Measurements from ENCODE around the gene SLC16A3.
"Not testable (repeated sequence)": the region's sequence is repeated elsewhere in the genome, so short reads cannot be mapped to it uniquely, and the experiment has no call there.

The SLC16A3 gene

GRCh38 chr17:82259972-82260961 lies 31.4 kb downstream of the SLC16A3 start:
- H3K27ac ChIP-seq (ENCODE audit: low read depth, low read length); H3K4me3 ChIP-seq (ENCODE audit: low read depth, low read length); H3K27me3 ChIP-seq (ENCODE audit: insufficient read depth, low read length); H2AFZ ChIP-seq (ENCODE audit: low read length, unreplicated experiment); H3K4me1 ChIP-seq (ENCODE audit: control insufficient read depth, insufficient read depth, low read length, unreplicated experiment): not testable (repeated sequence)
- Histone ChIP-seq H3K36me3 (ENCODE audit: insufficient read depth, low read length) (peaks cover 85% of the 10 kb centered on the region), H3K79me2 (ENCODE audit: control insufficient read depth, insufficient read depth, low read length, unreplicated experiment) (peaks cover 95% of the 10 kb centered on the region)

DNA sequence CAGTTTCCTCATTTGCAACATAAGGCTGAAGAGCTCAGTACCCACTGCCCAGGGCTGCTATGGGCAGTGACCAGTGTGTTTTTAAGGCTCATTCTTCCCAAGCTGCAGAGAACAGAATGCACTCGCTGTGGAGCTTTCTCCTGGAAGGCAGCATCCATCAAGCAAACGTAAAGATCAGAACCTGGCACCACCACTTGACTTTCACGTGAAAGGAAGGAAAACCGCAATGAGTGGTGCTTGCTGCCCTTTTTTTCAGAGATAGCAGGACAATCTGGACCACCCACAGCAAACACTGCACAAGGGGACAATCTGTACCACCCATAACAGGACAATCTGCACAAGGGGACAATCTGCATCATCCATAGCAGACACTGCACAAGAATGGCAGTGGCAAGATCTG lies 33.5 kb downstream of the SLC16A3 start:
- H3K36me3 ChIP-seq (ENCODE audit: insufficient read depth, low read length), result peaks cover 77% of the 10 kb centered on the region
- H3K4me3 ChIP-seq (ENCODE audit: low read depth, low read length), result no peak overlapping the region
- peaks cover 94% of the 10 kb centered on the region for H3K79me2 ChIP-seq (ENCODE audit: control insufficient read depth, insufficient read depth, low read length, unreplicated experiment)
- H3K4me1 ChIP-seq (ENCODE audit: control insufficient read depth, insufficient read depth, low read length, unreplicated experiment), result peaks cover 17% of the 10 kb centered on the region
- no peaks in the 10 kb centered on the region for H3K27me3 ChIP-seq (ENCODE audit: insufficient read depth, low read length)
- H3K27ac ChIP-seq (ENCODE audit: low read depth, low read length), result peak overlapping the region; percentile 11; the same call in 1 of the 2 replicates
- H2AFZ ChIP-seq (ENCODE audit: low read length, unreplicated experiment), result no peak overlapping the region

GRCh38 chr17:82263641-82264040 lies 34.8 kb downstream of the SLC16A3 start:
- no peak overlapping the region for H3K4me3 ChIP-seq (ENCODE audit: low read depth, low read length)
- H3K27ac ChIP-seq (ENCODE audit: low read depth, low read length), result no peak overlapping the region
- H3K4me1 ChIP-seq (ENCODE audit: control insufficient read depth, insufficient read depth, low read length, unreplicated experiment), result peaks cover 28% of the 10 kb centered on the region
- H3K79me2 ChIP-seq (ENCODE audit: control insufficient read depth, insufficient read depth, low read length, unreplicated experiment), result peaks cover 96% of the 10 kb centered on the region
- H3K27me3 ChIP-seq (ENCODE audit: insufficient read depth, low read length), result no peaks in the 10 kb centered on the region
- H3K36me3 ChIP-seq (ENCODE audit: insufficient read depth, low read length), result peaks cover 68% of the 10 kb centered on the region
- no peak overlapping the region for H2AFZ ChIP-seq (ENCODE audit: low read length, unreplicated experiment)

DNA sequence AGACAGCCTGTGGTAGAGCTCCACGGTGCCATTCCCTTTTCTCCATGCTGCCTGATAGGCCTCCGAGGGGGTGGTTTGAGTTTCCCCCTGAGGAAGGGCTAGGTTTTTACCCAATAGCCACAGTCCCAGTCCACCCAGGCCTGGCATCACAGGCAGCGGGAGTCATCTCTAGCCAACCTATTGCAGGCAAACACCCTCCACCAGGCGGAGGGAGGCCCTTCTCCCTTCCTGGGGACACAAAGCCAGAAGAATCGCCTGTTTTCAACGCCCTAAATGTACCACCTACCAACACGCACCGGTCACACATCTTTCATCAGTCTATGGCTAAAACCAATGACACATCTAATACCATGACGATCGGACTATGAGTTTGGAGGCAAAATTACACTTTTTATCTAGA lies 37.3 kb downstream of the SLC16A3 start:
- Histone ChIP-seq H3K27ac (ENCODE audit: low read depth, low read length) (peak overlapping the region; percentile 97), H3K4me3 (ENCODE audit: low read depth, low read length) (no peak overlapping the region)

GRCh38 chr17:82267575-82268379 lies 38.9 kb downstream of the SLC16A3 start:
- Histone ChIP-seq H3K36me3 (ENCODE audit: insufficient read depth, low read length) (peaks cover 45% of the 10 kb centered on the region), H3K4me3 (ENCODE audit: low read depth, low read length) (peak overlapping the region; percentile 70), H3K27ac (ENCODE audit: low read depth, low read length) (peak overlapping the region; percentile 97), H3K27me3 (ENCODE audit: insufficient read depth, low read length) (no peaks in the 10 kb centered on the region), H3K4me1 (ENCODE audit: control insufficient read depth, insufficient read depth, low read length, unreplicated experiment) (peaks cover 60% of the 10 kb centered on the region), H3K79me2 (ENCODE audit: control insufficient read depth, insufficient read depth, low read length, unreplicated experiment) (peaks cover 96% of the 10 kb centered on the region), H2AFZ (ENCODE audit: low read length, unreplicated experiment) (no peak overlapping the region)

More for the DNA sequence above, 37.3 kb downstream of the SLC16A3 start:
- H2AFZ ChIP-seq (ENCODE audit: low read length, unreplicated experiment), result no peak overlapping the region
- no peaks in the 10 kb centered on the region for H3K27me3 ChIP-seq (ENCODE audit: insufficient read depth, low read length)
- H3K4me1 ChIP-seq (ENCODE audit: control insufficient read depth, insufficient read depth, low read length, unreplicated experiment), result peaks cover 49% of the 10 kb centered on the region
- H3K36me3 ChIP-seq (ENCODE audit: insufficient read depth, low read length), result peaks cover 49% of the 10 kb centered on the region
- peaks cover 96% of the 10 kb centered on the region for H3K79me2 ChIP-seq (ENCODE audit: control insufficient read depth, insufficient read depth, low read length, unreplicated experiment)

- Histone ChIP-seq H3K79me2 (ENCODE audit: control insufficient read depth, insufficient read depth, low read length, unreplicated experiment) (peaks cover 95% of the 10 kb centered on the region), H3K27ac (ENCODE audit: low read depth, low read length) (peak overlapping the region; percentile 97), H3K27me3 (ENCODE audit: insufficient read depth, low read length) (no peaks in the 10 kb centered on the region), H2AFZ (ENCODE audit: low read length, unreplicated experiment) (no peak overlapping the region), H3K4me1 (ENCODE audit: control insufficient read depth, insufficient read depth, low read length, unreplicated experiment) (peaks cover 62% of the 10 kb centered on the region), H3K4me3 (ENCODE audit: low read depth, low read length) (no peak overlapping the region), H3K36me3 (ENCODE audit: insufficient read depth, low read length) (peaks cover 30% of the 10 kb centered on the region)
Measured at GRCh38 chr17:82269138-82269881, 40.5 kb downstream of the SLC16A3 start.

GRCh38 chr17:82269882-82270500 lies 41.1 kb downstream of the SLC16A3 start:
- Histone ChIP-seq H2AFZ (ENCODE audit: low read length, unreplicated experiment) (no peak overlapping the region), H3K27ac (ENCODE audit: low read depth, low read length) (peak overlapping the region; percentile 97), H3K36me3 (ENCODE audit: insufficient read depth, low read length) (peaks cover 27% of the 10 kb centered on the region), H3K27me3 (ENCODE audit: insufficient read depth, low read length) (no peaks in the 10 kb centered on the region), H3K79me2 (ENCODE audit: control insufficient read depth, insufficient read depth, low read length, unreplicated experiment) (peaks cover 91% of the 10 kb centered on the region), H3K4me3 (ENCODE audit: low read depth, low read length) (no peak overlapping the region), H3K4me1 (ENCODE audit: control insufficient read depth, insufficient read depth, low read length, unreplicated experiment) (peaks cover 69% of the 10 kb centered on the region)

DNA sequence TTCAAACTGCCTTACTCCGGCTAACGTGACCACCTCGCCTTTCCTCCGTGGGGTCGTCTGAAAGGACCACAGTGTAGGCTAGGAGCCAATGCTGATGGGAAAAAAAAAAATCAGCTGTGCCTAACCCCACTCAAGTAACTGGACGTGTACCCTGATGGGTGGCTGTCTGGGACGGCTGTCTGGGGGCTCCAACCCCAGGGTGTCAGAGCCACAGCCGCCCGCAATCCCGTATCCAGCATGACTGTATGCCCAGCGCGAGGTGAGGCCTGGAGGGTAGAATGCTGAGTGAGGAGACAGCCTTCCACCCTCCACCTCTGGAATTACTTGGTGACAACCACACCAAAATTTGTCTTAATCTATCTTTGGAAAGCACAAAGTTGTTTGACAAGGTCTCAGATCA lies 41.8 kb downstream of the SLC16A3 start:
- H3K79me2 ChIP-seq (ENCODE audit: control insufficient read depth, insufficient read depth, low read length, unreplicated experiment), result peaks cover 84% of the 10 kb centered on the region
- no peak overlapping the region for H3K4me3 ChIP-seq (ENCODE audit: low read depth, low read length)
- peaks cover 24% of the 10 kb centered on the region for H3K36me3 ChIP-seq (ENCODE audit: insufficient read depth, low read length)
- no peaks in the 10 kb centered on the region for H3K27me3 ChIP-seq (ENCODE audit: insufficient read depth, low read length)
- H3K27ac ChIP-seq (ENCODE audit: low read depth, low read length), result peak overlapping the region; percentile 97; the same call in 1 of the 2 replicates
- H3K4me1 ChIP-seq (ENCODE audit: control insufficient read depth, insufficient read depth, low read length, unreplicated experiment), result peaks cover 69% of the 10 kb centered on the region
- no peak overlapping the region for H2AFZ ChIP-seq (ENCODE audit: low read length, unreplicated experiment)

- Histone ChIP-seq H3K4me3 (ENCODE audit: low read depth, low read length) (peak overlapping the region; percentile 99), H3K36me3 (ENCODE audit: insufficient read depth, low read length) (peaks cover 16% of the 10 kb centered on the region), H3K27me3 (ENCODE audit: insufficient read depth, low read length) (no peaks in the 10 kb centered on the region), H3K27ac (ENCODE audit: low read depth, low read length) (peak overlapping the region; percentile 97; the same call in 1 of the 2 replicates), H3K4me1 (ENCODE audit: control insufficient read depth, insufficient read depth, low read length, unreplicated experiment) (peaks cover 61% of the 10 kb centered on the region), H2AFZ (ENCODE audit: low read length, unreplicated experiment) (no peak overlapping the region), H3K79me2 (ENCODE audit: control insufficient read depth, insufficient read depth, low read length, unreplicated experiment) (peaks cover 76% of the 10 kb centered on the region)
Measured at GRCh38 chr17:82271401-82271800, 42.6 kb downstream of the SLC16A3 start.

All from ACC112 (cell line).